Transverse colon (tissue), 4 donors: ENCODE results near the gene KCND2. TPM values are rescaled to one million over a fixed set of nuclear protein-coding genes. Genes with fewer than 3 reads are reported as not detected.
A peak's percentile ranks its signal among the peaks of the same experiment; 100 is the strongest.

Experiments
- DNase-seq: peaks from one replicate; pipeline ENCODE4 v3.0.0-alpha.2; 2019
- H3K27ac ChIP-seq, 4 donors: fragments of 200-600 bp; sonication (generic); 2 replicates each; pipeline ENCODE4 v1.5.1; 2016 to 2018; ENCODE audit warnings: inconsistent platforms in 4 of 4
- H3K27me3 ChIP-seq: fragments of 200-600 bp; sonication (generic); 2 replicates; pipeline ENCODE4 v1.5.1; 2017; ENCODE audit warnings: inconsistent platforms
- H3K36me3 ChIP-seq, 4 donors: fragments of 200-600 bp; sonication (generic); 2 replicates each; pipeline ENCODE4 v1.5.1; 2017 to 2019; ENCODE audit warnings: inconsistent platforms in 4 of 4
- H3K4me1 ChIP-seq, 4 donors: fragments of 200-600 bp; sonication (generic); 2 replicates each; pipeline ENCODE4 v1.5.1; 2017 to 2020; ENCODE audit warnings: inconsistent platforms in 4 of 4
- H3K4me3 ChIP-seq, 4 donors: fragments of 200-600 bp; sonication (generic); 1 replicate in 1 of 4; 2 replicates in 3 of 4; pipeline versions ENCODE4 v1.5.1 to v1.6.1; 2017 to 2019; ENCODE audit warnings: inconsistent platforms in 4 of 4
- H3K9me3 ChIP-seq, 2 donors: fragments of 200-600 bp; sonication (generic); 2 replicates each; pipeline ENCODE4 v1.5.1; 2017 to 2019; ENCODE audit warnings: inconsistent platforms in 2 of 2
- CTCF ChIP-seq, 5 experiments: fragments of 200-600 bp in 3 of 5; fragments of 450-650 bp in 2 of 5; sonication (generic) in 3 of 5; IDR thresholded peaks; 1 replicate in 2 of 5; 2 replicates in 3 of 5; pipeline ENCODE4 v1.5.1; 2016 to 2017; ENCODE audit warnings: antibody characterized with exemption in 5 of 5, inconsistent platforms in 3 of 5, mild to moderate bottlenecking in 2 of 5, moderate library complexity in 1 of 5
- EP300 ChIP-seq: sonication (generic); formaldehyde crosslinking; IDR thresholded peaks from one replicate; pipeline ENCODE4 v1.6.1; 2017; ENCODE audit warnings: antibody characterized with exemption, low read depth
- POLR2A ChIP-seq: fragments of 450-650 bp; IDR thresholded peaks from one replicate; pipeline ENCODE4 v1.6.1; 2016; ENCODE audit warnings: antibody characterized with exemption, mild to moderate bottlenecking, moderate library complexity
- POLR2AphosphoS5 ChIP-seq, 3 donors: sonication (generic); formaldehyde crosslinking; IDR thresholded peaks; one replicate each; pipeline ENCODE4 v1.6.1; 2016; ENCODE audit warnings: antibody characterized with exemption in 3 of 3
- WGBS, 2 donors: methylation state at CpG; one replicate each; pipeline ENCODE4 v1.1.5; 2018; ENCODE audit warnings: low coverage in 1 of 2; 5-methylcytosine and 5-hydroxymethylcytosine counted together
- in situ Hi-C, 4 donors: fragments of 200-750 bp; cut with MboI; loops; one replicate each; pipeline versions ENCODE4 v1.15.0 to v1.15.1; 2017; ENCODE audit warnings: low sequenced_read_pairs in 3 of 4, low pct_ligation_motif_present in 1 of 4, low pct_unique_long_range_greater_than_20kb in 1 of 4
- intact Hi-C: fragments of 100-400 bp; cut with DNase I; formaldehyde crosslinking; loops from one replicate; pipeline ENCODE4 v1.15.1; 2023; ENCODE audit warnings: low total_unique reads
- total RNA-seq, 4 donors: library from RNA; depleted of rRNA; stranded (reverse); fragments of >200 nt; gene quantifications; one replicate each; pipeline ENCODE4 v1.1.0, GENCODE V29; 2016

Gene KCND2
- total RNA-seq, 4 donors from 2014 or later = 0.14 to 1.00 (median 0.32) TPM; not detected in 1

GRCh38 chr7:120256344-120257070 is 16.5 kb upstream of the KCND2 start:
- no peaks in the 10 kb centered on the region for H3K4me1 ChIP-seq
- H3K36me3 ChIP-seq = no peaks in the 10 kb centered on the region
- in situ Hi-C loops = no loop called here
- intact Hi-C loops = no loop called here
- H3K4me3 ChIP-seq = no peak overlapping the region
- TF ChIP-seq EP300 (no peak), CTCF (IDR thresholded peaks at IDR 0.05) (no peak), POLR2A (no peak), POLR2AphosphoS5 (IDR thresholded peaks at IDR 0.05) (no peak)
- no peaks in the 10 kb centered on the region for H3K9me3 ChIP-seq
- no peak for DNase-seq
- H3K27ac ChIP-seq = no peak overlapping the region
- no peaks in the 10 kb centered on the region for H3K27me3 ChIP-seq

- Histone ChIP-seq H3K9me3 (no peaks in the 10 kb centered on the region), H3K27me3 (no peaks in the 10 kb centered on the region), H3K36me3 (no peaks in the 10 kb centered on the region), H3K4me1 (no peaks in the 10 kb centered on the region), H3K27ac (no peak overlapping the region), H3K4me3 (no peak overlapping the region)
- in situ Hi-C loops = no loop called here
- no peak for DNase-seq
- TF ChIP-seq EP300 = no peak
- no peak for TF ChIP-seq POLR2AphosphoS5 (IDR thresholded peaks at IDR 0.05)
- no peak for TF ChIP-seq CTCF (IDR thresholded peaks at IDR 0.05)
- TF ChIP-seq POLR2A = no peak
- intact Hi-C loops = no loop called here
- WGBS, 2 donors = 71 to 74% methylated on average over 2 of the region's 2 CpGs
Measured at GRCh38 chr7:120259386-120259785, 13.6 kb upstream of the KCND2 start.

- no peak for TF ChIP-seq POLR2A
- no peak for TF ChIP-seq CTCF (IDR thresholded peaks at IDR 0.05)
- no peak for TF ChIP-seq POLR2AphosphoS5 (IDR thresholded peaks at IDR 0.05)
- TF ChIP-seq EP300 = no peak
- Histone ChIP-seq H3K4me3 (no peak overlapping the region), H3K36me3 (no peaks in the 10 kb centered on the region), H3K27ac (no peak overlapping the region), H3K27me3 (no peaks in the 10 kb centered on the region), H3K9me3 (no peaks in the 10 kb centered on the region), H3K4me1 (no peaks in the 10 kb centered on the region)
- in situ Hi-C loops (no loop called here), intact Hi-C loops (no loop called here)
- WGBS, 2 donors = 42 to 57% methylated on average over 1 of the region's 1 CpG
- DNase-seq = no peak
Measured at GRCh38 chr7:120260111-120260510, 12.9 kb upstream of the KCND2 start.

- H3K27ac ChIP-seq = no peak overlapping the region
- WGBS, 2 donors = 0 to 2% methylated on average over 3 to 17 of the region's 17 CpGs
- in situ Hi-C loops = no loop called here
- H3K4me1 ChIP-seq = peaks cover 5 to 12% (median 8%) of the 10 kb centered on the region in 4 donors
- H3K9me3 ChIP-seq = no peaks in the 10 kb centered on the region
- intact Hi-C loops = no loop called here
- peak; percentile 25 to 47 (median 42) for TF ChIP-seq CTCF (IDR thresholded peaks at IDR 0.05)
- TF ChIP-seq POLR2AphosphoS5 (IDR thresholded peaks at IDR 0.05) = no peak
- H3K36me3 ChIP-seq = no peaks in the 10 kb centered on the region
- peaks cover 23% of the 10 kb centered on the region for H3K27me3 ChIP-seq
- H3K4me3 ChIP-seq = peak overlapping the region in 3 of 4 donors; percentile 24 to 44 (median 24)
- no peak for DNase-seq
Measured at GRCh38 chr7:120272261-120272660, 714 bp upstream of the KCND2 start.
